HepG2 (cell line): ENCODE results near the gene CNNM4. TPM values are rescaled to one million over a fixed set of nuclear protein-coding genes. Genes with fewer than 3 reads are reported as not detected.

Source experiments
- CHCHD3 ChIP-seq: sonication (generic); formaldehyde crosslinking; IDR thresholded peaks from 2 replicates; pipeline ENCODE4 v1.8.0; 2022; ENCODE audit warnings: mild to moderate bottlenecking, missing genetic modification reagents, moderate library complexity
- ELF3 ChIP-seq: IDR thresholded peaks from 2 replicates; pipeline ENCODE4 v1.6.1; 2016; ENCODE audit warnings: missing genetic modification reagents, missing compliant biosample characterization
- GPN1 ChIP-seq: sonication (generic); formaldehyde crosslinking; IDR thresholded peaks from 2 replicates; pipeline ENCODE4 v1.5.1; 2020; ENCODE audit warnings: missing genetic modification reagents, borderline replicate concordance
- HOXD1 ChIP-seq: sonication (generic); formaldehyde crosslinking; IDR thresholded peaks from 2 replicates; pipeline ENCODE4 v1.5.0; 2020; ENCODE audit warnings: missing genetic modification reagents
- KDM2A ChIP-seq: sonication (generic); formaldehyde crosslinking; IDR thresholded peaks from 2 replicates; pipeline ENCODE4 v1.4.0; 2020; ENCODE audit warnings: low read depth, missing genetic modification reagents, borderline replicate concordance
- RELA ChIP-seq: sonication (generic); formaldehyde crosslinking; IDR thresholded peaks from 2 replicates; pipeline ENCODE4 v1.4.0; 2020; ENCODE audit warnings: missing genetic modification reagents
- SP5 ChIP-seq: IDR thresholded peaks from 2 replicates; pipeline ENCODE4 v1.6.1; 2016; ENCODE audit warnings: low read depth, borderline replicate concordance
- ZNF383 ChIP-seq: sonication (generic); formaldehyde crosslinking; IDR thresholded peaks from 2 replicates; pipeline ENCODE4 v1.4.0; 2020; ENCODE audit warnings: missing genetic modification reagents, mild to moderate bottlenecking, borderline replicate concordance
- ZNF709 ChIP-seq: sonication (generic); formaldehyde crosslinking; IDR thresholded peaks from 2 replicates; pipeline ENCODE4 v1.5.0; 2020; ENCODE audit warnings: mild to moderate bottlenecking, missing genetic modification reagents
- ZNF83 ChIP-seq: sonication (generic); formaldehyde crosslinking; IDR thresholded peaks from 2 replicates; pipeline ENCODE4 v1.4.0; 2020; ENCODE audit warnings: missing genetic modification reagents, mild to moderate bottlenecking, borderline replicate concordance
- ZNF883 ChIP-seq: sonication (generic); formaldehyde crosslinking; IDR thresholded peaks from 2 replicates; pipeline ENCODE4 v1.5.1; 2020; ENCODE audit warnings: mild to moderate bottlenecking, missing genetic modification reagents; ENCODE audit errors: not compliant biosample characterization
- ZSCAN30 ChIP-seq: sonication (generic); formaldehyde crosslinking; IDR thresholded peaks from 2 replicates; pipeline ENCODE4 v1.5.0; 2020; ENCODE audit warnings: mild to moderate bottlenecking, missing genetic modification reagents
- polyA plus RNA-seq, 8 experiments: library from polyadenylated mRNA; depleted of rRNA in 3 of 8; stranded (reverse) in 7 of 8; unstranded in 1 of 8; fragments of >200 nt; fragmentation: Illumina TruSeq in 4 of 8; extraction: Trizol in 4 of 8; gene quantifications; 2 replicates each; pipeline versions ENCODE4 v1.2.1 to v1.2.3, GENCODE V29; 2011 to 2016; ENCODE audit warnings: low read depth in 4 of 8, missing spikeins in 1 of 8, mixed read lengths in 1 of 8; ENCODE audit not compliant: insufficient read depth in 1 of 8
- total RNA-seq, 5 experiments: library from RNA; depleted of rRNA; stranded (reverse); fragments of >200 nt; fragmentation: Illumina TruSeq; extraction: Trizol; gene quantifications; 2 replicates each; pipeline ENCODE4 v1.2.3, GENCODE V29; 2016; ENCODE audit warnings: low read depth in 1 of 5
- TF ChIP-seq, protein P1 (sequence below): sonication (generic); formaldehyde crosslinking; IDR thresholded peaks from 2 replicates; pipeline ENCODE4 v1.9.0; 2022; ENCODE audit warnings: missing genetic modification reagents, mild to moderate bottlenecking, borderline replicate concordance
- TF ChIP-seq, protein P2 (sequence below): sonication (generic); formaldehyde crosslinking; IDR thresholded peaks from 2 replicates; pipeline ENCODE4 v1.8.1; 2022; ENCODE audit warnings: low read depth, mild to moderate bottlenecking, missing genetic modification reagents
- TF ChIP-seq, protein P3 (sequence below): sonication (generic); formaldehyde crosslinking; IDR thresholded peaks from 2 replicates; pipeline ENCODE4 v1.8.0; 2022; ENCODE audit warnings: low read depth, missing genetic modification reagents
- TF ChIP-seq, protein P4 (sequence below): sonication (generic); formaldehyde crosslinking; IDR thresholded peaks from 2 replicates; pipeline ENCODE4 v1.5.1; 2020; ENCODE audit warnings: mild to moderate bottlenecking, missing genetic modification reagents, moderate library complexity
- TF ChIP-seq, protein P5 (sequence below): IDR thresholded peaks from 2 replicates; pipeline ENCODE4 v1.6.1; 2016; ENCODE audit warnings: mild to moderate bottlenecking, missing biosample characterization, missing genetic modification reagents

Gene CNNM4
- total and polyA plus RNA-seq, 2 of the 13 experiments (the other 11 are each of a cell fraction or from before 2014, with no cell fraction given): 5.9 to 8.4 TPM

DNA sequence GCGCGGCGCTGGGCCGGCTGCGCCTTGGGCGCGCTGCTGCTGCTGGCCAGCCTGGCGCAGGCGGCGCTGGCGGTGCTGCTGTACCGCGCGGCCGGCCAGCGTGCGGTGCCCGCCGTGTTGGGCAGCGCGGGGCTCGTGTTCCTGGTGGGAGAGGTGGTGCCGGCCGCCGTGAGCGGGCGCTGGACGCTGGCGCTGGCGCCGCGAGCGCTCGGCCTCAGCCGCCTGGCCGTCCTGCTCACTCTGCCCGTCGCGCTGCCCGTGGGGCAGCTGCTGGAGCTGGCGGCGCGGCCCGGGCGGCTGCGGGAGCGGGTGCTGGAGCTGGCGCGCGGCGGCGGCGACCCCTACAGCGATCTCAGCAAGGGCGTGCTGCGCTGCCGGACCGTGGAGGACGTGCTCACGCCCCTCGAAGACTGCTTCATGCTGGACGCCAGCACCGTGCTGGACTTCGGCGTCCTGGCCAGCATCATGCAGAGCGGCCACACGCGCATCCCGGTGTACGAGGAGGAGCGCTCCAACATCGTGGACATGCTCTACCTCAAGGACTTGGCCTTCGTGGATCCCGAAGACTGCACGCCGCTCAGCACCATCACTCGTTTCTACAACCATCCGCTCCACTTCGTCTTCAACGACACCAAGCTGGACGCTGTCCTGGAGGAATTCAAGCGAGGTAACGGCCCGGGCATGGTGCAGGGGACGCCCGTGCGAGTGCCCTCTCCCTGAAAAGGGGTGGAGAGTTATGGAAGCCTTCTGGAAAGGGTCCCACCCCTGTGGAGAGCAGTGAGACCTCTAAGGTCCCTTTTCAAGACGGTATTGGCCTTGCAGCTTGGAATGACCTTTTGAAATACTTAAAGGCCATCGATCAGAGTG lies 56.4 kb downstream of the CNNM4 start (continued):
- TF ChIP-seq, protein P1, sequence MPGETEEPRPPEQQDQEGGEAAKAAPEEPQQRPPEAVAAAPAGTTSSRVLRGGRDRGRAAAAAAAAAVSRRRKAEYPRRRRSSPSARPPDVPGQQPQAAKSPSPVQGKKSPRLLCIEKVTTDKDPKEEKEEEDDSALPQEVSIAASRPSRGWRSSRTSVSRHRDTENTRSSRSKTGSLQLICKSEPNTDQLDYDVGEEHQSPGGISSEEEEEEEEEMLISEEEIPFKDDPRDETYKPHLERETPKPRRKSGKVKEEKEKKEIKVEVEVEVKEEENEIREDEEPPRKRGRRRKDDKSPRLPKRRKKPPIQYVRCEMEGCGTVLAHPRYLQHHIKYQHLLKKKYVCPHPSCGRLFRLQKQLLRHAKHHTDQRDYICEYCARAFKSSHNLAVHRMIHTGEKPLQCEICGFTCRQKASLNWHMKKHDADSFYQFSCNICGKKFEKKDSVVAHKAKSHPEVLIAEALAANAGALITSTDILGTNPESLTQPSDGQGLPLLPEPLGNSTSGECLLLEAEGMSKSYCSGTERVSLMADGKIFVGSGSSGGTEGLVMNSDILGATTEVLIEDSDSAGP (CRISPR knock-in tag): peak; percentile 69; the same call in 1 of the 2 replicates
- TF ChIP-seq HOXD1 (CRISPR knock-in tag): 0 out of 2 replicates have a peak, but pooled peaks have one; percentile 10
- TF ChIP-seq ZNF83: no peak
- peak; percentile 74; the same call in 1 of the 2 replicates for TF ChIP-seq CHCHD3 (CRISPR knock-in tag)
- no peak for TF ChIP-seq ZSCAN30
- TF ChIP-seq, protein P2, sequence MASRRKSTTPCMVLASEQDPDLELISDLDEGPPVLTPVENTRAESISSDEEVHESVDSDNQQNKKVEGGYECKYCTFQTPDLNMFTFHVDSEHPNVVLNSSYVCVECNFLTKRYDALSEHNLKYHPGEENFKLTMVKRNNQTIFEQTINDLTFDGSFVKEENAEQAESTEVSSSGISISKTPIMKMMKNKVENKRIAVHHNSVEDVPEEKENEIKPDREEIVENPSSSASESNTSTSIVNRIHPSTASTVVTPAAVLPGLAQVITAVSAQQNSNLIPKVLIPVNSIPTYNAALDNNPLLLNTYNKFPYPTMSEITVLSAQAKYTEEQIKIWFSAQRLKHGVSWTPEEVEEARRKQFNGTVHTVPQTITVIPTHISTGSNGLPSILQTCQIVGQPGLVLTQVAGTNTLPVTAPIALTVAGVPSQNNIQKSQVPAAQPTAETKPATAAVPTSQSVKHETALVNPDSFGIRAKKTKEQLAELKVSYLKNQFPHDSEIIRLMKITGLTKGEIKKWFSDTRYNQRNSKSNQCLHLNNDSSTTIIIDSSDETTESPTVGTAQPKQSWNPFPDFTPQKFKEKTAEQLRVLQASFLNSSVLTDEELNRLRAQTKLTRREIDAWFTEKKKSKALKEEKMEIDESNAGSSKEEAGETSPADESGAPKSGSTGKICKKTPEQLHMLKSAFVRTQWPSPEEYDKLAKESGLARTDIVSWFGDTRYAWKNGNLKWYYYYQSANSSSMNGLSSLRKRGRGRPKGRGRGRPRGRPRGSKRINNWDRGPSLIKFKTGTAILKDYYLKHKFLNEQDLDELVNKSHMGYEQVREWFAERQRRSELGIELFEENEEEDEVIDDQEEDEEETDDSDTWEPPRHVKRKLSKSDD (CRISPR knock-in tag): peak; percentile 68; the same call in 1 of the 2 replicates
- peak; percentile 61; the same call in 1 of the 2 replicates for TF ChIP-seq RELA
- TF ChIP-seq, protein P3, sequence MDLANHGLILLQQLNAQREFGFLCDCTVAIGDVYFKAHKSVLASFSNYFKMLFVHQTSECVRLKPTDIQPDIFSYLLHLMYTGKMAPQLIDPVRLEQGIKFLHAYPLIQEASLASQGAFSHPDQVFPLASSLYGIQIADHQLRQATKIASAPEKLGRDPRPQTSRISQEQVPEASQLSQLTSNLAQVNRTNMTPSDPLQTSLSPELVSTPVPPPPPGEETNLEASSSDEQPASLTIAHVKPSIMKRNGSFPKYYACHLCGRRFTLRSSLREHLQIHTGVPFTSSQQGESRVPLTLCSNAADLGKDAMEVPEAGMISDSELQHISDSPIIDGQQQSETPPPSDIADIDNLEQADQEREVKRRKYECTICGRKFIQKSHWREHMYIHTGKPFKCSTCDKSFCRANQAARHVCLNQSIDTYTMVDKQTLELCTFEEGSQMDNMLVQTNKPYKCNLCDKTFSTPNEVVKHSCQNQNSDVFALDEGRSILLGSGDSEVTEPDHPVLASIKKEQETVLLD: peak; percentile 33; the same call in 1 of the 2 replicates
- TF ChIP-seq, protein P4, sequence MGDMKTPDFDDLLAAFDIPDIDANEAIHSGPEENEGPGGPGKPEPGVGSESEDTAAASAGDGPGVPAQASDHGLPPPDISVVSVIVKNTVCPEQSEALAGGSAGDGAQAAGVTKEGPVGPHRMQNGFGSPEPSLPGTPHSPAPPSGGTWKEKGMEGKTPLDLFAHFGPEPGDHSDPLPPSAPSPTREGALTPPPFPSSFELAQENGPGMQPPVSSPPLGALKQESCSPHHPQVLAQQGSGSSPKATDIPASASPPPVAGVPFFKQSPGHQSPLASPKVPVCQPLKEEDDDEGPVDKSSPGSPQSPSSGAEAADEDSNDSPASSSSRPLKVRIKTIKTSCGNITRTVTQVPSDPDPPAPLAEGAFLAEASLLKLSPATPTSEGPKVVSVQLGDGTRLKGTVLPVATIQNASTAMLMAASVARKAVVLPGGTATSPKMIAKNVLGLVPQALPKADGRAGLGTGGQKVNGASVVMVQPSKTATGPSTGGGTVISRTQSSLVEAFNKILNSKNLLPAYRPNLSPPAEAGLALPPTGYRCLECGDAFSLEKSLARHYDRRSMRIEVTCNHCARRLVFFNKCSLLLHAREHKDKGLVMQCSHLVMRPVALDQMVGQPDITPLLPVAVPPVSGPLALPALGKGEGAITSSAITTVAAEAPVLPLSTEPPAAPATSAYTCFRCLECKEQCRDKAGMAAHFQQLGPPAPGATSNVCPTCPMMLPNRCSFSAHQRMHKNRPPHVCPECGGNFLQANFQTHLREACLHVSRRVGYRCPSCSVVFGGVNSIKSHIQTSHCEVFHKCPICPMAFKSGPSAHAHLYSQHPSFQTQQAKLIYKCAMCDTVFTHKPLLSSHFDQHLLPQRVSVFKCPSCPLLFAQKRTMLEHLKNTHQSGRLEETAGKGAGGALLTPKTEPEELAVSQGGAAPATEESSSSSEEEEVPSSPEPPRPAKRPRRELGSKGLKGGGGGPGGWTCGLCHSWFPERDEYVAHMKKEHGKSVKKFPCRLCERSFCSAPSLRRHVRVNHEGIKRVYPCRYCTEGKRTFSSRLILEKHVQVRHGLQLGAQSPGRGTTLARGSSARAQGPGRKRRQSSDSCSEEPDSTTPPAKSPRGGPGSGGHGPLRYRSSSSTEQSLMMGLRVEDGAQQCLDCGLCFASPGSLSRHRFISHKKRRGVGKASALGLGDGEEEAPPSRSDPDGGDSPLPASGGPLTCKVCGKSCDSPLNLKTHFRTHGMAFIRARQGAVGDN: peak; percentile 79
- no peak for TF ChIP-seq GPN1 (CRISPR knock-in tag)
- TF ChIP-seq, protein P5, sequence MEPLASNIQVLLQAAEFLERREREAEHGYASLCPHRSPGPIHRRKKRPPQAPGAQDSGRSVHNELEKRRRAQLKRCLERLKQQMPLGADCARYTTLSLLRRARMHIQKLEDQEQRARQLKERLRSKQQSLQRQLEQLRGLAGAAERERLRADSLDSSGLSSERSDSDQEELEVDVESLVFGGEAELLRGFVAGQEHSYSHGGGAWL (CRISPR knock-in tag): peak; percentile 76
- peak; percentile 60; the same call in 1 of the 2 replicates for TF ChIP-seq ZNF709 (CRISPR knock-in tag)
- TF ChIP-seq ZNF383: no peak
- TF ChIP-seq SP5 (CRISPR knock-in tag): 0 out of 2 replicates have a peak, but pooled peaks have one; percentile 21
- TF ChIP-seq KDM2A (CRISPR knock-in tag): peak; percentile 74
- peak; percentile 29 for TF ChIP-seq ZNF883 (CRISPR knock-in tag)
- 0 out of 2 replicates have a peak, but pooled peaks have one; percentile 24 for TF ChIP-seq ELF3
